GM12872 (cell line): ENCODE results near the gene RPGRIP1.

ENCODE experiments used
- TF ChIP-seq, protein P1 (sequence below): IDR thresholded peaks from 3 replicates; pipeline ENCODE4 v1.5.1; 2011; ENCODE audit warnings: low read depth, mild to moderate bottlenecking, low read length, moderate library complexity; ENCODE audit not compliant: insufficient read depth

Gene RPGRIP1

DNA sequence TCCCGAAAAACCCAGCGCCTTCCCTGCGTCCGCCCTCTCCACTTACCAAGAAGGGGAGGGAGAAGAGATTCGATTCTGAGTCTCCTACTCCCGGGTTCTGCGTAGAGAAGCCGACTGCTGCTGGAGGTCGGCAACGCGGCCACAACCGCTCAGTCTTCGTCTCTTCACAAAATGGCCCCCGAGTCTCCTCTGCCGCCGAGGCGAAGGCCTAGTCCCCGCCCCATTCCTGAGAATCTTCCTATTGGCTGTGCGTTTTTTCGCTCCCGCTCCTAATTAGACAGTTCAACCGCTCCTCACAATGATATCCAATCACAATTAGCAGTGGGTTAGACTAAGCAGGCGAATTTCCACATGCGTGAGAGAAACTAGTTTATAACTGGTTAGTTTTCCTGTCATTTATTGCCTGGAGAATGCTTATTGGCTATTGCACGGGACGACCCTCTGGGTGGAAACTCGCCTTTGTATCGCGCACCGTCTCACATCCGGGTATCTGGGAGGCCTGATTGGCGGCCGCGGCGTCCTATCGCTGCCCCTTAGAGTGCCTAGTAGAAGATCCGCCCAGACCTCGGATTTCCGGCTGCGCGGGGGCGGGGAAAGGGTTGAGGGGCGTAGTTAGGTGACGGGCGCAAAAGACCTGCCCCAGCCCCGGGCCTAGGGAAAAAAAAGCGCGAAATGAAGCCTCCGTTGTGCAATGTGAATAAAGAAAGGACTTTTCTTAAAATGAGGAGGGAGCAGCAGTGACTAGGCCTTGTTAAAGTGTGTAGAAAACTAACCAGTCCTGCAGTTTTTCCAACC, 10.4 kb upstream of the RPGRIP1 start, which contains the start of gene HNRNPC:
HNRNPC (minus strand) TSS at position 191 of the 795 bp plus-strand sequence. CDS start 35,249 bp downstream, outside the sequence.
- TF ChIP-seq, protein P1, sequence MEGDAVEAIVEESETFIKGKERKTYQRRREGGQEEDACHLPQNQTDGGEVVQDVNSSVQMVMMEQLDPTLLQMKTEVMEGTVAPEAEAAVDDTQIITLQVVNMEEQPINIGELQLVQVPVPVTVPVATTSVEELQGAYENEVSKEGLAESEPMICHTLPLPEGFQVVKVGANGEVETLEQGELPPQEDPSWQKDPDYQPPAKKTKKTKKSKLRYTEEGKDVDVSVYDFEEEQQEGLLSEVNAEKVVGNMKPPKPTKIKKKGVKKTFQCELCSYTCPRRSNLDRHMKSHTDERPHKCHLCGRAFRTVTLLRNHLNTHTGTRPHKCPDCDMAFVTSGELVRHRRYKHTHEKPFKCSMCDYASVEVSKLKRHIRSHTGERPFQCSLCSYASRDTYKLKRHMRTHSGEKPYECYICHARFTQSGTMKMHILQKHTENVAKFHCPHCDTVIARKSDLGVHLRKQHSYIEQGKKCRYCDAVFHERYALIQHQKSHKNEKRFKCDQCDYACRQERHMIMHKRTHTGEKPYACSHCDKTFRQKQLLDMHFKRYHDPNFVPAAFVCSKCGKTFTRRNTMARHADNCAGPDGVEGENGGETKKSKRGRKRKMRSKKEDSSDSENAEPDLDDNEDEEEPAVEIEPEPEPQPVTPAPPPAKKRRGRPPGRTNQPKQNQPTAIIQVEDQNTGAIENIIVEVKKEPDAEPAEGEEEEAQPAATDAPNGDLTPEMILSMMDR = no peak

DNA sequence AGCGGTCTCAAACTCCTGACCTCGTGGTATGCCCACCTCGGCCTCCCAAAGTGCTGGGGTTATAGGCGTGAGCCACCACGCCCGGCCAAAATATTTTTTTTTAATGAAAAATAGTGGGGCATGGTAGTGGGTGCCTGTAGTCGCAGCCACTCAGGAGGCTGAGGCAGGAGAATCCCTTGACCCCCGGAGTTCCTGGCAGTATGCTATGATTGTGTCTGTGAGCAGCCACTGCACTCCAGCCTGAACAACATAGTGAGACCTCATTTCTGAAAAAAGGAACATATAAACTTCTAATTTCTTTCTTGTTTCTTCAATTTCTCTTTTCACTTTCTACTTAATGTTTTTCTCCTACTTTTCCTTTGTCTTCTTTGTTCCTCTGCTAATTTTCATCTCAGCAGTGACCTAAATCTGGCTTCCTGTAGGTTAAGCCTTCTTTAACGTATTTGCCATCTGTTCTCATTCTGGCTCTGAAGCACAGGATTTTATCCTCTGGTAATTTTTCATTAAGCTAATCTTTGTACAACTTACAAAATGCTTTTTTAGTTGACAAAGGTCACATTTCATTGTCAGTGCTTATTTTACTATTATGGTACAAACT, 4.5 kb upstream of the RPGRIP1 start:
- TF ChIP-seq, protein P1 = no peak

DNA sequence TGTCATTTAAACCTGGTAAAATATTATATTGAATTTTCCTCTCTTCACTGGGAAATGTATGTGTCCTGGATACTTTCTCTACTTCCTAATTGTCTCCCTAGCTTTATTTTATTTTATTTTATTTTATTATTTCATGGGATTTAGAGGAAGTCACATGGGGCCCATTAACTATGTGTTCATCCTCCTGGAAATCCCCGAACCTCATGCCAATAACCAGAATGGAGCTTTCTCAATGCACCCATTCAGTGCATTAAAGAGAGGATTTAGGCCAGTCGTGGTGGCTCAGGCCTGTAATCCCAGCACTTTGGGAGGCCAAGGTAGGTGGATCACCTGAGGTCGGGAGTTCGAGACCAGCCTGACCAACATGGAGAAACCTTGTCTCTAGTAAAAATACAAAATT, 1.3 kb upstream of the RPGRIP1 start:
- TF ChIP-seq, protein P1 = no peak

DNA sequence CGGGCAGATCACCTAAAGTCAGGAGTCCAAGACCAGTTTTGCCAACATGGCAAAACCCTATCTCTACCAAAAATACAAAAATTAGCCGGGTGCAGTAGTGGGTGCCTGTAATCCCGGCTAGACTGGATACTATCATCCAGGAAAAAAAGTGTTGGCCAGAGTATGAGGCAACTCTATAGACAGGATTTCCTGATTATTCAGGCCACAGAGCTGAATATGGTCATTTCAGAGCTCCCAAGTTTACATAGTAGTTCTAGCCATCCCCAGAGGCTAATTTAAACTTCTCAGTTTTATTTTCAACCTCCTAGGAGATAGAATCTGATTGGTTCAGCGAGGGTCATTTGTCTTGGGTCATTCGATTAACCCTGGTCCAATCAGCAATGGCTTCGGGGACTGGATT, 7.3 kb downstream of the RPGRIP1 start:
- TF ChIP-seq, protein P1 = no peak

DNA sequence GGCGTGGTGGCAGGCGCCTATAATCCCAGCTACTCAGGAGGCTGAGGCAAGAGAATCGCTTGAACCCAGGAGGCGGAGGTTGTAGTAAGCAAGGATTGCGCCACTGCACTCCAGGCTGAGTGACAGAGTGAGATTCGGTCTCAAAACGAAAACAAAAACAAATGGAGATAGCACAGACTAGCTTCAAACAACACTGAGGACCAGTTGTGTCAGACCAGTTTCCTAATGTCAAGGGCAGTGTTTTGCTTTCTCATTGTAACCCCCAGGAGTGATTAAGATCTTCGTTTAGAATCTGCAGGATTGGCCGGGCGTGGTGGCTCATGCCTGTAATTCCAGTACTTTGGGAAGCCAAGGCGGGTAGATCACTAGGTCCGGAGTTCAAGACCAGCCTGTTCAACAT, 18.5 kb downstream of the RPGRIP1 start:
- TF ChIP-seq, protein P1 = no peak

DNA sequence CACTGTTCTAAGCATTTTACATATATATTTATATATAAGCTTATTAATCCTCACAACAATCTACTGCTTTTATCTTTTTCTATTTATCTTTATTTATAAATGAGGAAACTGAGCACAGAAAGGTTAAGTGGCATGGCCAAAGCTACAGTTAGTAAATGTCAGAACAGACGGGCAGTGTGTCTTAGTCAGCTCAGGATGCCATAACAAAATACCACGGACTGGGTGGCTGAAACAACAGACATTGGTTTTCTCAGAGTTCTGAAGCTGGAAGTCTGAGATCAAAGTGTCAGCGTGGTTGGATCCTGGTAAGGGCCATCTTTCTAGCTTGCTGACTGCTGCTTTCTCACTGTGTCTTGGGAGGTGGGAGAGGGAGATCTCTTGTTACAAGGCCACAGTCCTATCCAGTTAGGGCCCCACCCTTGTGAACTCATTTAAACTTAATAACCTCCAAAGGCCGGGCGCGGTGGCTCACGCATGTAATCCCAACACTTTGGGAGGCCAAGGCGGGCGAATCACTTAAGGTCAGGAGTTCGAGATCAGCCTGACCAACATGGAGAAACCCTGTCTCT, 19.8 kb downstream of the RPGRIP1 start:
- TF ChIP-seq, protein P1 = no peak

DNA sequence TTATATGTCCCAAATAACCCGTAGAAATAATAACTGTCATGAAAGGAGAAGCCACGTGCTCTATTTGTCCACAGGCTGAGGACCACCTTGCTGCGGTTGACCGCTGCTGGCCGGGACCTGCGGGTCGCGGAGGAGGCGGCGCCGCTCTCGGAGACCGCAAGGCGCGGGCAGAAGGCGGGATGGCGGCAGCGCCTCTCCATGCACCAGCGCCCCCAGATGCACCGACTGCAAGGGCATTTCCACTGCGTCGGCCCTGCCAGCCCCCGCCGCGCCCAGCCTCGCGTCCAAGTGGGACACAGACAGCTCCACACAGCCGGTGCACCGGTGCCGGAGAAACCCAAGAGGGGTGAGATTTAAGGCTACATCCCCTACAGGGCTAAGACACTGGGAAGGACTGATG, 21.0 kb downstream of the RPGRIP1 start:
- TF ChIP-seq, protein P1 = no peak
